ENCODE results near the gene PAQR7.

DNA sequence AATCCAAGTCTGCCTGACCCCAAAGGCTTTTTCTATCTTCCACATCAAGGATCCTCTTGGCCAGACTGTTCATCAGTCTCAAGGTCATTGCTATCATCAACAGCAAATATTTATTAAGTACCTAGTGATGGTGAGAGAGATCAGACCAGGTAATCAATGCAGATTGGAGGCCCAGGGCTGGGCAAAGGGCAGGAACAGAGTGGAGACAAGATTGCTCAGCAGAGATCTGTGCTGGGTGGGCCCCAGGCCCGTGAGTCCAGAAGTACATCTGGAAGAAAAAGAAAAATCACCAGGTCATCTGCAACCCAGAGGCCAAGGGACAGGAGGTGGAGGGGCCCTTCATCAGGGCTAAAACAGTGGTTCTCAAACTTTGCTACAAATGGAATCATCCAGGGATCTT, 10.1 kb upstream of the PAQR7 start:
- TF ChIP-seq, protein P1, sequence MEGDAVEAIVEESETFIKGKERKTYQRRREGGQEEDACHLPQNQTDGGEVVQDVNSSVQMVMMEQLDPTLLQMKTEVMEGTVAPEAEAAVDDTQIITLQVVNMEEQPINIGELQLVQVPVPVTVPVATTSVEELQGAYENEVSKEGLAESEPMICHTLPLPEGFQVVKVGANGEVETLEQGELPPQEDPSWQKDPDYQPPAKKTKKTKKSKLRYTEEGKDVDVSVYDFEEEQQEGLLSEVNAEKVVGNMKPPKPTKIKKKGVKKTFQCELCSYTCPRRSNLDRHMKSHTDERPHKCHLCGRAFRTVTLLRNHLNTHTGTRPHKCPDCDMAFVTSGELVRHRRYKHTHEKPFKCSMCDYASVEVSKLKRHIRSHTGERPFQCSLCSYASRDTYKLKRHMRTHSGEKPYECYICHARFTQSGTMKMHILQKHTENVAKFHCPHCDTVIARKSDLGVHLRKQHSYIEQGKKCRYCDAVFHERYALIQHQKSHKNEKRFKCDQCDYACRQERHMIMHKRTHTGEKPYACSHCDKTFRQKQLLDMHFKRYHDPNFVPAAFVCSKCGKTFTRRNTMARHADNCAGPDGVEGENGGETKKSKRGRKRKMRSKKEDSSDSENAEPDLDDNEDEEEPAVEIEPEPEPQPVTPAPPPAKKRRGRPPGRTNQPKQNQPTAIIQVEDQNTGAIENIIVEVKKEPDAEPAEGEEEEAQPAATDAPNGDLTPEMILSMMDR (conservative IDR thresholded peaks at IDR 0.05): no peak
- no peak for TF ChIP-seq ZFX (IDR thresholded peaks at IDR 0.05)
